K562 (cell line): ENCODE results near the gene DHCR7. TPM values are rescaled to one million over a fixed set of nuclear protein-coding genes. Genes with fewer than 3 reads are reported as not detected.

Source experiments
- ATAC-seq: fragments of 200-7000 bp; cut with Tn5 transposase; 3 replicates; pipeline ENCODE4 v1.9.1; 2020; ENCODE audit warnings: moderate library complexity
- BruUV-seq: library from RNA; stranded (reverse); fragments of 400-500 nt; replicated peaks from 2 replicates; lab custom pipeline; 2021; lab: Mats Ljungman, UMichigan
- CTCF ChIA-PET: fragments of 300-600 bp; formaldehyde crosslinking; extraction: SDS; loops from one replicate; lab custom pipeline; 2021; ENCODE audit warnings: low intra/inter-chr PET ratio; lab: Yijun Ruan, JAX
- POLR2A ChIA-PET: fragments of 300-600, 350-650 bp; sonication (Branson Sonifier 250); formaldehyde crosslinking; extraction: SDS; loops from one replicate; lab custom pipeline; 2021; ENCODE audit warnings: antibody characterized with exemption, inconsistent platforms; lab: Yijun Ruan, JAX
- DNase-seq, 4 experiments: peaks; one replicate each; pipeline versions ENCODE4 v3.0.0 to v3.0.0-alpha.2; 2011 to 2018; ENCODE audit warnings: low spot score in 3 of 4, mixed read lengths in 3 of 4; ENCODE audit errors: extremely low read depth in 1 of 4
- FAIRE-seq: peaks from 2 replicates; lab custom pipeline; 2011; peaks lifted over from hg19 to GRCh38; lab: Jason Lieb, UNC
- H2AFZ ChIP-seq: 2 replicates; pipeline ENCODE4 v1.6.0; 2011; ENCODE audit warnings: low read depth, low read length, control low read depth, inconsistent platforms
- H3K27ac ChIP-seq: fragments of 200-600 bp; 3 replicates; pipeline ENCODE4 v1.8.0; 2011; ENCODE audit warnings: low read depth, mild to moderate bottlenecking, control low read depth, inconsistent platforms, low read length, moderate library complexity, mixed read lengths; ENCODE audit errors: extremely low read depth
- H3K27me3 ChIP-seq, 2 experiments: fragments of 300-600 bp in 1 of 2; 2 replicates in 1 of 2; 3 replicates in 1 of 2; pipeline versions ENCODE4 v1.6.0 to v1.8.0; 2011; ENCODE audit warnings: inconsistent platforms in 2 of 2, low read length in 2 of 2, mild to moderate bottlenecking in 1 of 2, mixed read lengths in 1 of 2, moderate library complexity in 1 of 2; ENCODE audit not compliant: control insufficient read depth in 2 of 2, insufficient read depth in 2 of 2
- H3K36me3 ChIP-seq: fragments of 300-600 bp; 3 replicates; pipeline ENCODE4 v1.8.0; 2011; ENCODE audit warnings: mild to moderate bottlenecking, low read length, inconsistent platforms; ENCODE audit not compliant: control insufficient read depth, insufficient read depth
- H3K4me1 ChIP-seq, 2 experiments: fragments of 200-600 bp in 1 of 2; replicated peaks in 1 of 2; 2 replicates in 1 of 2; 3 replicates in 1 of 2; pipeline versions ENCODE4 v1.5.1 to v1.8.0; 2011; ENCODE audit warnings: inconsistent platforms in 2 of 2, low read length in 2 of 2, mild to moderate bottlenecking in 1 of 2, mixed read lengths in 1 of 2, moderate library complexity in 1 of 2; ENCODE audit not compliant: control insufficient read depth in 2 of 2, insufficient read depth in 2 of 2
- H3K4me2 ChIP-seq: 2 replicates; pipeline ENCODE4 v1.6.1; 2011; ENCODE audit warnings: low read length, control low read depth, inconsistent platforms, mixed read lengths; ENCODE audit not compliant: insufficient read depth
- H3K4me3 ChIP-seq: fragments of 200-600 bp; sonication (generic), shearing (Covaris generic); 2 replicates; pipeline ENCODE4 v1.5.1; 2016; ENCODE audit warnings: control low read depth, inconsistent platforms
- H3K79me2 ChIP-seq: fragments of 200-600 bp; 3 replicates; pipeline ENCODE4 v1.8.0; 2011; ENCODE audit warnings: low read length, inconsistent platforms; ENCODE audit not compliant: control insufficient read depth, insufficient read depth
- H3K9ac ChIP-seq, 2 experiments: 2 replicates each; pipeline versions ENCODE4 v1.6.0 to v1.6.1; 2011; ENCODE audit warnings: low read depth in 2 of 2, low read length in 2 of 2, control low read depth in 1 of 2, inconsistent platforms in 1 of 2, mild to moderate bottlenecking in 1 of 2, mixed read lengths in 1 of 2; ENCODE audit not compliant: insufficient read depth in 1 of 2
- H3K9me1 ChIP-seq: one replicate; pipeline ENCODE4 v1.6.0; 2011; ENCODE audit warnings: inconsistent platforms, mild to moderate bottlenecking, low read length, moderate library complexity; ENCODE audit not compliant: control insufficient read depth, insufficient read depth
- H3K9me3 ChIP-seq: replicated peaks from 2 replicates; pipeline ENCODE4 v1.5.1; 2011; ENCODE audit warnings: low read depth, low read length, inconsistent platforms; ENCODE audit not compliant: control insufficient read depth, insufficient read depth
- H4K20me1 ChIP-seq: replicated peaks from 2 replicates; pipeline ENCODE4 v1.6.1; 2011; ENCODE audit warnings: low read length, inconsistent platforms, mixed read lengths; ENCODE audit not compliant: control insufficient read depth, insufficient read depth
- CBX1 ChIP-seq: sonication (generic); IDR thresholded peaks from 2 replicates; pipeline ENCODE4 v1.6.1; 2016; ENCODE audit warnings: antibody characterized with exemption, low read depth, mild to moderate bottlenecking
- CHD2 ChIP-seq: IDR thresholded peaks from 2 replicates; pipeline ENCODE4 v1.6.1; 2011; ENCODE audit warnings: low read depth, low read length
- GABPA ChIP-seq: fragments of 200-800 bp; sonication (Bioruptor generic); conservative IDR thresholded peaks from 2 replicates; pipeline ENCODE4 v1.6.1; 2016; ENCODE audit warnings: low read depth, missing genetic modification characterization, missing compliant biosample characterization
- HDAC2 ChIP-seq: fragments of 450-650 bp; IDR thresholded peaks from 2 replicates; pipeline ENCODE4 v1.6.1; 2016; ENCODE audit warnings: mild to moderate bottlenecking
- KDM1A ChIP-seq, 2 experiments: fragments of 450-650 bp; IDR thresholded peaks; 2 replicates each; pipeline ENCODE4 v1.6.1; 2016; ENCODE audit warnings: mild to moderate bottlenecking in 2 of 2
- L3MBTL2 ChIP-seq: fragments of 450-650 bp; IDR thresholded peaks from 2 replicates; pipeline ENCODE4 v1.6.1; 2016; ENCODE audit warnings: mild to moderate bottlenecking, moderate library complexity
- MAX ChIP-seq: sonication (generic); formaldehyde crosslinking; IDR thresholded peaks from 2 replicates; pipeline ENCODE4 v1.9.0; 2022; ENCODE audit warnings: mild to moderate bottlenecking, missing genetic modification reagents
- MEIS2 ChIP-seq: fragments of 450-650 bp; IDR thresholded peaks from 2 replicates; pipeline ENCODE4 v1.6.1; 2014; ENCODE audit warnings: mild to moderate bottlenecking; ENCODE audit not compliant: partially characterized antibody
- MYC ChIP-seq, 2 experiments: fragments of 250-450 bp in 1 of 2; sonication (Bioruptor Pico) in 1 of 2; IDR thresholded peaks; 2 replicates each; pipeline versions ENCODE4 v1.5.1 to v1.6.1; 2012 to 2021; ENCODE audit warnings: low read depth in 2 of 2, borderline replicate concordance in 1 of 2, improper control_type of control experiment in 1 of 2, low read length in 1 of 2, mild to moderate bottlenecking in 1 of 2, moderate library complexity in 1 of 2
- NFIC ChIP-seq: fragments of 450-650 bp; IDR thresholded peaks from 2 replicates; pipeline ENCODE4 v1.6.1; 2017; ENCODE audit warnings: mild to moderate bottlenecking, inconsistent platforms
- PML ChIP-seq: IDR thresholded peaks from 2 replicates; pipeline ENCODE4 v1.6.1; 2012; ENCODE audit warnings: low read length, inconsistent platforms
- RBM15 ChIP-seq: fragments of 200-400 bp; formaldehyde crosslinking; IDR thresholded peaks from 2 replicates; pipeline ENCODE4 v1.6.1; 2018; ENCODE audit warnings: mild to moderate bottlenecking, low read length, moderate library complexity; ENCODE audit not compliant: insufficient read depth
- RFX1 ChIP-seq: fragments of 450-650 bp; IDR thresholded peaks from 2 replicates; pipeline ENCODE4 v1.6.1; 2016; ENCODE audit warnings: mild to moderate bottlenecking, moderate library complexity
- SAFB2 ChIP-seq: fragments of 200-400 bp; formaldehyde crosslinking; IDR thresholded peaks from 2 replicates; pipeline ENCODE4 v1.6.1; 2018; ENCODE audit warnings: borderline replicate concordance, low read length, low read depth, moderate library complexity; ENCODE audit not compliant: severe bottlenecking
- SPI1 ChIP-seq: IDR thresholded peaks from 2 replicates; pipeline ENCODE4 v1.6.1; 2011; ENCODE audit warnings: low read depth, low read length, control low read depth, borderline replicate concordance
- TAF1 ChIP-seq: IDR thresholded peaks from 2 replicates; pipeline ENCODE4 v1.6.1; 2011; ENCODE audit warnings: mild to moderate bottlenecking, low read length, moderate library complexity; ENCODE audit not compliant: insufficient read depth, control insufficient read depth, severe bottlenecking; ENCODE audit errors: extremely low read depth
- TBP ChIP-seq: optimal IDR thresholded peaks from 2 replicates; pipeline ENCODE3; 2011; ENCODE audit warnings: low read depth, low read length, improper control_type of control experiment
- TCF7 ChIP-seq: sonication (generic); IDR thresholded peaks from 2 replicates; pipeline ENCODE4 v1.6.1; 2016; ENCODE audit warnings: antibody characterized with exemption, borderline replicate concordance
- ZNF583 ChIP-seq: fragments of 250-450 bp; sonication (Bioruptor Pico); IDR thresholded peaks from 2 replicates; pipeline ENCODE4 v1.4.0; 2020
- ZSCAN32 ChIP-seq: fragments of 450-650 bp; formaldehyde crosslinking; IDR thresholded peaks from 2 replicates; pipeline ENCODE4 v1.4.0; 2020; ENCODE audit warnings: mild to moderate bottlenecking, moderate library complexity
- WGBS: fragments of 100-300 bp; shearing (Covaris generic); methylation state at CpG from one replicate; pipeline ENCODE4 v1.1.6; 2016; ENCODE audit warnings: low coverage, mixed read lengths; ENCODE audit not compliant: insufficient coverage; ENCODE audit errors: missing lambda C conversion rate; 5-methylcytosine and 5-hydroxymethylcytosine counted together
- in situ Hi-C: fragments of 300-500 bp; cut with MboI; formaldehyde crosslinking; loops from 4 replicates; pipeline ENCODE4 v1.15.0; 2018; ENCODE audit warnings: inconsistent platforms, mixed read lengths
- intact Hi-C: fragments of 100-400 bp; cut with micrococcal nuclease; formaldehyde crosslinking; loops from 2 replicates; pipeline ENCODE4 v1.14.2; 2022
- polyA plus RNA-seq, 8 experiments: library from polyadenylated mRNA; depleted of rRNA in 4 of 8; stranded (reverse) in 5 of 8; unstranded in 3 of 8; fragments of >200 nt; fragmentation: Nextera tagmentation in 2 of 8; fragmentation: Illumina TruSeq in 1 of 8; extraction: Ambion mirVana in 2 of 8; extraction: Trizol in 1 of 8; gene quantifications; 2 replicates each; pipeline versions ENCODE4 v1.2.1 to v1.2.3, GENCODE V29; 2011 to 2014; ENCODE audit warnings: inconsistent platforms in 1 of 8, missing spikeins in 1 of 8
- total RNA-seq, 7 experiments: library from RNA; depleted of rRNA in 6 of 7; stranded (reverse); fragments of >200 nt in 6 of 7; fragmentation: Illumina TruSeq in 2 of 7; extraction: Trizol in 2 of 7; gene quantifications; 2 replicates each; pipeline versions ENCODE4 v1.2.1 to v1.2.3, GENCODE V29; 2011 to 2021; ENCODE audit warnings: low replicate concordance in 1 of 7
- TF ChIP-seq, protein P1 (sequence below): fragments of 450-650 bp; IDR thresholded peaks from 2 replicates; pipeline ENCODE4 v1.6.1; 2016; ENCODE audit warnings: borderline replicate concordance

Gene DHCR7
- total and polyA plus RNA-seq, 9 of the 15 experiments (the other 6 are each of a cell fraction or from before 2014, with no cell fraction given), result 8.4 to 192 (median 82.4) TPM

GRCh38 chr11:71453037-71453917, 5.1 kb upstream of the DHCR7 start, which contains the start of gene NADSYN1:
NADSYN1 (plus strand) TSS chr11:71453203; CDS start chr11:71453297, 94 bp downstream.
- no peaks in the 10 kb centered on the region for H3K9me3 ChIP-seq
- intact Hi-C loops (no loop called here), in situ Hi-C loops (no loop called here)
- H3K36me3 ChIP-seq, result peaks cover 42% of the 10 kb centered on the region
- H4K20me1 ChIP-seq, result no peaks in the 10 kb centered on the region
- H2AFZ ChIP-seq, result peak within 1 kb of the TSS; percentile 77
- peak within 1 kb of the TSS; percentile 92 for H3K4me3 ChIP-seq
- BruUV-seq, result TSS peak; percentile 40
- H3K4me1 ChIP-seq, result peaks cover 7 to 34% of the 10 kb centered on the region in 2 experiments; a peak in 4 of 5 replicates
- FAIRE-seq (peak; percentile 70), ATAC-seq (peak; percentile 82), DNase-seq (peak; percentile 97)
- H3K9me1 ChIP-seq, result peaks cover 3% of the 10 kb centered on the region
- peaks cover 53% of the 10 kb centered on the region for H3K79me2 ChIP-seq
- CTCF ChIA-PET, result no interaction called here
- H3K4me2 ChIP-seq, result peak within 1 kb of the TSS; percentile 85
- peak within 1 kb of the TSS; percentile 72 to 95 for H3K9ac ChIP-seq
- peak within 1 kb of the TSS; percentile 73 for H3K27ac ChIP-seq
- POLR2A ChIA-PET, result interaction anchor here (0.6 kb wide), 1 partner anchor 27 kb away, joined by 3 read pairs; no protein-coding TSS in a partner anchor
- WGBS, result under 1% methylated on average over 32 of the region's 61 CpGs
- no peaks in the 10 kb centered on the region for H3K27me3 ChIP-seq
- no peak for TF ChIP-seq KDM1A (IDR thresholded peaks at IDR 0.05)
- no peak for TF ChIP-seq TCF7
- TF ChIP-seq SPI1, result 0 out of 2 replicates have a peak, but pooled peaks have one; percentile 21
- peak; percentile 43 for TF ChIP-seq TAF1
- TF ChIP-seq RFX1, result no peak
- peak; percentile 48; the same call in 1 of the 2 replicates for TF ChIP-seq HDAC2
- TF ChIP-seq CHD2, result no peak
- no peak for TF ChIP-seq ZSCAN32
- peak; percentile 79 for TF ChIP-seq GABPA (tag)
- no peak; the same call in 1 of the 2 replicates for TF ChIP-seq PML
- TF ChIP-seq L3MBTL2, result peak; percentile 28; the same call in 1 of the 2 replicates
- peak; percentile 30 for TF ChIP-seq MEIS2
- 0 out of 2 replicates have a peak, but pooled peaks have one; percentile 47 for TF ChIP-seq RBM15
- 0 out of 2 replicates have a peak, but pooled peaks have one; percentile 23 for TF ChIP-seq CBX1
- TF ChIP-seq, protein P1, sequence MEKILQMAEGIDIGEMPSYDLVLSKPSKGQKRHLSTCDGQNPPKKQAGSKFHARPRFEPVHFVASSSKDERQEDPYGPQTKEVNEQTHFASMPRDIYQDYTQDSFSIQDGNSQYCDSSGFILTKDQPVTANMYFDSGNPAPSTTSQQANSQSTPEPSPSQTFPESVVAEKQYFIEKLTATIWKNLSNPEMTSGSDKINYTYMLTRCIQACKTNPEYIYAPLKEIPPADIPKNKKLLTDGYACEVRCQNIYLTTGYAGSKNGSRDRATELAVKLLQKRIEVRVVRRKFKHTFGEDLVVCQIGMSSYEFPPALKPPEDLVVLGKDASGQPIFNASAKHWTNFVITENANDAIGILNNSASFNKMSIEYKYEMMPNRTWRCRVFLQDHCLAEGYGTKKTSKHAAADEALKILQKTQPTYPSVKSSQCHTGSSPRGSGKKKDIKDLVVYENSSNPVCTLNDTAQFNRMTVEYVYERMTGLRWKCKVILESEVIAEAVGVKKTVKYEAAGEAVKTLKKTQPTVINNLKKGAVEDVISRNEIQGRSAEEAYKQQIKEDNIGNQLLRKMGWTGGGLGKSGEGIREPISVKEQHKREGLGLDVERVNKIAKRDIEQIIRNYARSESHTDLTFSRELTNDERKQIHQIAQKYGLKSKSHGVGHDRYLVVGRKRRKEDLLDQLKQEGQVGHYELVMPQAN, result peak; percentile 90
- peak; percentile 80 for TF ChIP-seq NFIC
- peak; percentile 76; the same call in 1 of the 2 replicates for TF ChIP-seq MAX (CRISPR knock-in tag)
- TF ChIP-seq MYC (IDR thresholded peaks at IDR 0.05; ENCODE audit: low read depth, low read length), result peak; percentile 80; the same call in 1 of the 2 replicates
- peak; percentile 85; the same call in 1 of the 2 replicates for TF ChIP-seq MYC (CRISPR knock-in tag; IDR thresholded peaks at IDR 0.05; ENCODE audit: borderline replicate concordance, low read depth)
- no peak for TF ChIP-seq SAFB2
- no peak for TF ChIP-seq ZNF583 (CRISPR knock-in tag)
- TF ChIP-seq TBP, result peak; percentile 22
